ENCODE measurements around the gene NAALADL2. TPM values are rescaled to one million over a fixed set of nuclear protein-coding genes. Genes with fewer than 3 reads are reported as not detected.

NAALADL2 gene
- polyA plus RNA-seq, 3 donors, result not detected

DNA sequence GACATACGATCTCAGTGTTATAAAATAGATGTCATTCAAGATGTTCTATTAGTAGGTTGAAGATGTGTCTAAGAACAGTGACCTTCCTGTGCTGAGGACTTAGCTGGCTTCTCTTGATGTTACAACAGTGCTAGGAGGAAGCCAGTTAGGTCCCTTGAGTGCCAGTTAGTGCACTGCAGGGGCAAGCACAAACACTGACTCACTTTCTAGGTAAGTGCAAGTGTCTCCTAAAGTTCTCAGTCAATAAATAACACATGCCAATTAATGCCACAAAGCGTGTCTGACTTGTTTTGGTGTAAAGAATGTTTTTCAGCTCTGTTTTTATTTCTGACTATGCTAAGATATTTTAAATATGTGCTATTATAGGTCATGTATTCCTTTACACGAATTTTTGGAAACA lies 211.8 kb downstream of the NAALADL2 start:
- Mint-ChIP-seq H3K27me3 (ENCODE audit: low read depth in 3 of 3) (no peaks in the 10 kb centered on the region), H3K27ac (no peak overlapping the region), H3K4me1 (no peaks in the 10 kb centered on the region), H3K9me3 (peaks cover 0 to 4% (median 2%) of the 10 kb centered on the region in 7 donors), H3K36me3 (no peaks in the 10 kb centered on the region), H3K4me3 (no peak overlapping the region)
- Histone ChIP-seq H3K36me3 (replicated peaks in 1 of 2; ENCODE audit: control insufficient read depth in 1 of 2, insufficient read depth in 2 of 2, low read length in 2 of 2) (no peaks in the 10 kb centered on the region), H3K9ac (ENCODE audit: insufficient read depth, low read length, poor library complexity, severe bottlenecking) (no peak overlapping the region), H3K4me1 (ENCODE audit: control insufficient read depth in 1 of 2, insufficient read depth in 2 of 2, low read length in 2 of 2) (no peaks in the 10 kb centered on the region), H3K27me3 (ENCODE audit: control insufficient read depth in 2 of 2, insufficient read depth in 2 of 2, low read length in 2 of 2) (no peaks in the 10 kb centered on the region), H3K27ac (ENCODE audit: low read depth in 1 of 2, low read length in 2 of 2) (no peak overlapping the region), H3K79me2 (ENCODE audit: insufficient read depth, low read length) (no peaks in the 10 kb centered on the region), H4K20me1 (ENCODE audit: insufficient read depth, low read length) (no peaks in the 10 kb centered on the region), H3K4me3 (replicated peaks in 1 of 3; ENCODE audit: low read depth in 2 of 3, low read length in 3 of 3) (no peak overlapping the region), H2AFZ (ENCODE audit: insufficient read depth, low read depth, low read length, poor library complexity, severe bottlenecking) (no peak overlapping the region), H3K9me3 (replicated peaks in 1 of 2; ENCODE audit: control insufficient read depth in 1 of 2, insufficient read depth in 1 of 2, low read length in 2 of 2) (peaks cover 4 to 6% of the 10 kb centered on the region in 2 donors), H3K4me2 (replicated peaks; ENCODE audit: extremely low read depth, low read length, poor library complexity, severe bottlenecking) (no peak overlapping the region)
- no CpG with 5 or more reads among the region's 3 CpGs for WGBS (ENCODE audit: insufficient coverage)
- no peak for DNase-seq
- TF ChIP-seq, protein P1, sequence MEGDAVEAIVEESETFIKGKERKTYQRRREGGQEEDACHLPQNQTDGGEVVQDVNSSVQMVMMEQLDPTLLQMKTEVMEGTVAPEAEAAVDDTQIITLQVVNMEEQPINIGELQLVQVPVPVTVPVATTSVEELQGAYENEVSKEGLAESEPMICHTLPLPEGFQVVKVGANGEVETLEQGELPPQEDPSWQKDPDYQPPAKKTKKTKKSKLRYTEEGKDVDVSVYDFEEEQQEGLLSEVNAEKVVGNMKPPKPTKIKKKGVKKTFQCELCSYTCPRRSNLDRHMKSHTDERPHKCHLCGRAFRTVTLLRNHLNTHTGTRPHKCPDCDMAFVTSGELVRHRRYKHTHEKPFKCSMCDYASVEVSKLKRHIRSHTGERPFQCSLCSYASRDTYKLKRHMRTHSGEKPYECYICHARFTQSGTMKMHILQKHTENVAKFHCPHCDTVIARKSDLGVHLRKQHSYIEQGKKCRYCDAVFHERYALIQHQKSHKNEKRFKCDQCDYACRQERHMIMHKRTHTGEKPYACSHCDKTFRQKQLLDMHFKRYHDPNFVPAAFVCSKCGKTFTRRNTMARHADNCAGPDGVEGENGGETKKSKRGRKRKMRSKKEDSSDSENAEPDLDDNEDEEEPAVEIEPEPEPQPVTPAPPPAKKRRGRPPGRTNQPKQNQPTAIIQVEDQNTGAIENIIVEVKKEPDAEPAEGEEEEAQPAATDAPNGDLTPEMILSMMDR (IDR thresholded peaks at IDR 0.05), result no peak
- intact Hi-C loops (cut with micrococcal nuclease), result no loop called here

DNA sequence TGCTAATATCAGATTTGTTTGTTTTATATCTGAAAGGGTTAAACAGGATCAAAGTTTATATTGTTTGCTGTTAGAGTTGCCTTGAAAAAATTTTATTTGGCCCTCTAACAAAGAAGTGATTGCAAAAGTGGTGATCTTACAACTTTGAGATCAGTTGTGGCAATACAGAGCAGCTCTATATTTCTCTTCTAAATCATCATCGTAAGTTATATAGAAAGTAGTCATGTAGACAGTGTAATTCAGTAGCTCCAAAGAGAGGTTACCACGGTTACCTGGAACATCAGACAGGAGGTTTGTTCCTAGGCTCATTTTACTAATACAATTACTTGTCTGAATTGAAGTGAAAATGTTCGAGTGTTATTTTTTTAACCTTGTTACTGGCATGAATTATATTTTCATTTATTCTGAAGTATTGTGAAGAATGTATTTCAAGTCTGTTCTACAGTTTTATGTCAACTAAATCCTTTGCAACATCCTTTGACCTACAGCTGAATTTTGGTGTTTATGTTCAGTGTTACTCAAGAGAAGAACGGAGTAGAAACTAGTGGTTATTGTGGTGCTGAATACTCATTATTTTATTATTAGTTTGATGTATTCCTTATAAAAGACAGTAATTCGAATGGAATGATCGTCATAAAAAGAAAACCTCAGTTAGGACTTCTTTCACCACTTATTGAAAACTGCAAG lies 214.2 kb downstream of the NAALADL2 start:
- Mint-ChIP-seq H3K9me3 (peaks cover 0 to 5% (median 3%) of the 10 kb centered on the region in 7 donors), H3K4me3 (no peak overlapping the region), H3K27ac (no peak overlapping the region), H3K27me3 (ENCODE audit: low read depth in 3 of 3) (peaks cover 0 to under 1% (median 0%) of the 10 kb centered on the region in 3 donors), H3K36me3 (no peaks in the 10 kb centered on the region), H3K4me1 (no peaks in the 10 kb centered on the region)
- no peak for DNase-seq
- H3K79me2 ChIP-seq (ENCODE audit: insufficient read depth, low read length), result no peaks in the 10 kb centered on the region
- no peaks in the 10 kb centered on the region for H3K27me3 ChIP-seq (ENCODE audit: control insufficient read depth in 2 of 2, insufficient read depth in 2 of 2, low read length in 2 of 2)
- H3K4me1 ChIP-seq (ENCODE audit: control insufficient read depth in 1 of 2, insufficient read depth in 2 of 2, low read length in 2 of 2), result no peaks in the 10 kb centered on the region
- intact Hi-C loops (cut with micrococcal nuclease), result no loop called here
- TF ChIP-seq, protein P1 (IDR thresholded peaks at IDR 0.05), result no peak
- H3K27ac ChIP-seq (ENCODE audit: low read depth in 1 of 2, low read length in 2 of 2), result no peak overlapping the region
- H3K9me3 ChIP-seq (replicated peaks in 1 of 2; ENCODE audit: control insufficient read depth in 1 of 2, insufficient read depth in 1 of 2, low read length in 2 of 2), result no peaks in the 10 kb centered on the region
- H3K4me2 ChIP-seq (replicated peaks; ENCODE audit: extremely low read depth, low read length, poor library complexity, severe bottlenecking), result no peak overlapping the region
- no peak overlapping the region for H2AFZ ChIP-seq (ENCODE audit: insufficient read depth, low read depth, low read length, poor library complexity, severe bottlenecking)
- WGBS (ENCODE audit: insufficient coverage), result no CpG with 5 or more reads among the region's 6 CpGs
- H3K9ac ChIP-seq (ENCODE audit: insufficient read depth, low read length, poor library complexity, severe bottlenecking), result no peak overlapping the region
- no peaks in the 10 kb centered on the region for H4K20me1 ChIP-seq (ENCODE audit: insufficient read depth, low read length)
- H3K36me3 ChIP-seq (replicated peaks in 1 of 2; ENCODE audit: control insufficient read depth in 1 of 2, insufficient read depth in 2 of 2, low read length in 2 of 2), result no peaks in the 10 kb centered on the region
- H3K4me3 ChIP-seq (replicated peaks in 1 of 3; ENCODE audit: low read depth in 2 of 3, low read length in 3 of 3), result no peak overlapping the region

All from CD14-positive monocyte (primary cell).